GM12864 (cell line): ENCODE data around the gene TTC32.

Experiments
- DNase-seq: peaks from one replicate; pipeline ENCODE4 v3.0.0-alpha.2; 2011; ENCODE audit warnings: low read depth
- H3K4me3 ChIP-seq: 2 replicates; pipeline ENCODE4 v1.5.1; 2011; ENCODE audit warnings: mild to moderate bottlenecking, low read depth, low read length, control low read depth
- TF ChIP-seq, protein P1 (sequence below): IDR thresholded peaks from 2 replicates; pipeline ENCODE4 v1.5.1; 2011; ENCODE audit warnings: low read depth, mild to moderate bottlenecking, moderate library complexity, low read length, control low read depth, inconsistent platforms; ENCODE audit errors: missing control alignments

The TTC32 gene

DNA sequence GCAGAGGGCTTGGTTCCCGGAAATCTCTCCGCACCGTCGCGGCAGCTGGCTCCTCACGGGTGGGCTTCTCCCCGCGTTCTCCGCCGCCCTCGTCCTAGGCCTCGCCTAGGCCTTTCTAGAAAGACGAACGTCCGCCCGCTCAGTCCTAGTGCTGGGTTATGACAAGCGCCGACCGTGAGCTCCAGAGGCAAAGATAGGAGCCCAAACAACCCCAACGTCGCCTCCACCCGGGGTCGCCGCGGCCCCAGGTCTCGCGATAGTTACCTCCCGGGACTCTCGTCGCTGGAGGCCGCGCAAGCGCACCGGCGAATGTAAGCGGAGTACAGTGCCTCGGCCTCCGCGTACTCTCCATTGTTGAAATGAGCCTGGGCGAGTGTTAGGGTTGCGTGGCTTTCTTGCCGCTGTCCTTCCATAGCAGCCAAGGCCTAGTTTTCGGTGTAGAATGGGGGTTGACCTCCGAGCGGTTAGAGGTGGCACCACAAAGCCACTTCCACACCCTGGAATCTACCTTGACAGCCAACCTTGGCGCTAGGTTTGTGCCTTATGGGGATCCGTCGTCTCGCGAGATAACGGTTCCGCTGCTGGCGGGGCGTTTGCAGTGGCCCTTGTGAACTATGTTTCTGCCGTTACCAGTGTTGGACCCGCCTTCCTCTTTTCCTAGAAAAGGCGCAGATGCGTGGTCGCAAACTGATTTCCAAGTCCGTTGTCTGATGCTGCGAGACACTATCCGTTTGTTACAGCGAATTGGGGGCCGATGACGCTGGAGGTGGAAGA, at the start of gene TTC32:
TTC32 (minus strand) TSS at position 542 of the 774 bp plus-strand sequence; CDS start at position 413, 129 bp downstream.
- peak within 1 kb of the TSS; percentile 90 for H3K4me3 ChIP-seq
- TF ChIP-seq, protein P1, sequence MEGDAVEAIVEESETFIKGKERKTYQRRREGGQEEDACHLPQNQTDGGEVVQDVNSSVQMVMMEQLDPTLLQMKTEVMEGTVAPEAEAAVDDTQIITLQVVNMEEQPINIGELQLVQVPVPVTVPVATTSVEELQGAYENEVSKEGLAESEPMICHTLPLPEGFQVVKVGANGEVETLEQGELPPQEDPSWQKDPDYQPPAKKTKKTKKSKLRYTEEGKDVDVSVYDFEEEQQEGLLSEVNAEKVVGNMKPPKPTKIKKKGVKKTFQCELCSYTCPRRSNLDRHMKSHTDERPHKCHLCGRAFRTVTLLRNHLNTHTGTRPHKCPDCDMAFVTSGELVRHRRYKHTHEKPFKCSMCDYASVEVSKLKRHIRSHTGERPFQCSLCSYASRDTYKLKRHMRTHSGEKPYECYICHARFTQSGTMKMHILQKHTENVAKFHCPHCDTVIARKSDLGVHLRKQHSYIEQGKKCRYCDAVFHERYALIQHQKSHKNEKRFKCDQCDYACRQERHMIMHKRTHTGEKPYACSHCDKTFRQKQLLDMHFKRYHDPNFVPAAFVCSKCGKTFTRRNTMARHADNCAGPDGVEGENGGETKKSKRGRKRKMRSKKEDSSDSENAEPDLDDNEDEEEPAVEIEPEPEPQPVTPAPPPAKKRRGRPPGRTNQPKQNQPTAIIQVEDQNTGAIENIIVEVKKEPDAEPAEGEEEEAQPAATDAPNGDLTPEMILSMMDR, result no peak
- DNase-seq, result peak; percentile 86

DNA sequence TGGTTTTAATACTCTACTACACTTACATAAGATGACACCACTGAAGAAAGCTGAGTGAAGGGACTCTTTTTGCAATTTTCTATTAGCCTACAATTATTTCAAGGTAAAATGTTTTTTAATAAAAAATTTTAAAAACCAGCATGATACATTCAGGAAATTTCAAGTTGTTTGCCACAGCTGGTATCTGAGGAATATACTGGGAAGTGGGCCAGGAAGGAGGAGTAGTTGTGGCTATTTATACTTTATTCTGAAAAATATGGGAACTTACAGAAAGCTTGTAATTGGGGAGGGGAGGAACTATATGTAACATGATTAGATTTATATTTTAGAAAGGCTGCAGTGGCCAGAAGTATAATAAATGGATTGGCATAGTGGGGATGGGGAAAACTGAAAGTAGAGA, 47.3 kb upstream of the TTC32 start:
- TF ChIP-seq, protein P1, result no peak
- DNase-seq, result no peak
- no peak overlapping the region for H3K4me3 ChIP-seq

DNA sequence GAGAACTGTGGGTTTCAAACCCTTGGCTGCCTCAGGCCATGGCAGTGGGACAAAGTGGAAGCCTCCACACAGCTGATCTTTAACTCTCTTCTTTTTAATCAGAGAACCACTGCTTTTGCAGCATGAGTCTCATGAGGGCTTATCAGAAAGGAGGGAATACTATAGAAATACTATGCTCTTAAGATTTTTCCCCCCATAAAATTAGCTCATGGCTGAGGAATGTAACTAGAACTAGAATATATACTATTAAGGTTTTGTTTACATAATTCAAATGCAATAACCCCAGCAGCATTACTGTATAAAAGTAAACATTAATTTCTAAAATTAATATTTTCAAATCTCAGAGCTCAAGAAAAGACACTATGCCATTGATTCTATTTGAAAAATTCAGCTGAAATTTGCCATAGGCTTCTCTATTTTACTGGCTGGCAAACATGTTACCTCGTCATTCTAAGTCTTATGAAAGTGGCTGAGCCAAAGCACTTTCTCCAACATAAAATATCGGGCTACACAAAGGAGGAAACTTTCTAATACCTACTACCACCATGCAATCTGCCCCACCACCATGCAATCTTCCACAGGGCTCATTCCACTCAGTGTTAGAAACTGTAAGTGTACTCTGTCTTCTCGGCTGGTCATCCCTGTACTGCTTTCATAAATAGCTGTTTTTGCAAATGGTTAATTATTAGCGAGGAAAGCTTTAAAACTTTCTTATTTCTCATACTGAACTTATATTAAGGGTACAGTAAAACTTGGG, 45.6 kb upstream of the TTC32 start:
- DNase-seq, result no peak
- no peak overlapping the region for H3K4me3 ChIP-seq
- TF ChIP-seq, protein P1, result no peak

DNA sequence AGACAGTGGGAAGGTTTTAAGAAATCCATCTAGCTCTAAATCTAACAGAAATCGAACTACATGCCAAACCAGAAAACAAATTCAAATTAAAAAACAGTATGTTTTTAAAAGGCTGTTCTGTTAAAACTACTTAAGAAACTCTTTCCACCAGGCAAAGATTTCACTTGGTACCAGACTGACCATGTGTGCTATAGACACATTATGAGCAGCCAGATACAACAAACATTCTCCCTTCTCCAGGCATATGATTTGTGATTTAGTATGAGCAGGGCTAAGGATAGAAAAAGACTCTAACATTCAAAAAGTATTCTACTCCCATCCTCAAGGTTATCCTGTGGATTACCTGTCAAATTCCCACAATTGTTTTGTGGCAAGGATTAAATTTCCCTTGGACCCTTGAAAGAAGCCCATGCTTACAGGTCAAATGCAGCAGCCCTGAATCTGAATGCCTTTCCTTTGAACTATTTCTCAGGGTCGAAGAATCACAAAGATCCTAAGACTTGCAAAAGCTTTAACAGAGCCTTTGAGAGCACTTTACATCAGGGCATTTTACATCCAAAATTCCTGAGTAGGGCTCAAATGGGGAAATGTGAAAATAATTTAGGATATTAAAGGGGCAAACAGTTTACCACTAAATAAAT, 42.5 kb upstream of the TTC32 start:
- TF ChIP-seq, protein P1, result no peak
- DNase-seq, result no peak
- H3K4me3 ChIP-seq, result no peak overlapping the region

DNA sequence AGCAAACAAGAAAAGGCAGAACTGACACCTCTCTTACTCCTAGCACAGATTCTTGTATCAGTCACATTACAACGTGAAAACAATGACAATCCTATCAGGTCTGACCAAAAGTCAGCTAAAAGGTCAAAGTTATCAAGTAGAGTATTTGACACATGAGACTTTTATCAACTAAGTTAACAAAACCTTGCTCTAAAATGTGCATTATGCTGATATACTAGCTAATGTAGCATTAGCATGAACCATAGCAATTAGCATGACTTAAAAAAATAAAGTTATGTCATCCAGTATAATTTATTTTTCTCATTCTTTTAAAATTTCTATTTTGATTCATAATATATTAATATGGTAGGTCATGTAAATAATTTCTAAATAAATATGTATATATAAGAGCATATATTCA, 41.4 kb upstream of the TTC32 start:
- DNase-seq, result no peak
- TF ChIP-seq, protein P1, result no peak
- H3K4me3 ChIP-seq, result no peak overlapping the region

DNA sequence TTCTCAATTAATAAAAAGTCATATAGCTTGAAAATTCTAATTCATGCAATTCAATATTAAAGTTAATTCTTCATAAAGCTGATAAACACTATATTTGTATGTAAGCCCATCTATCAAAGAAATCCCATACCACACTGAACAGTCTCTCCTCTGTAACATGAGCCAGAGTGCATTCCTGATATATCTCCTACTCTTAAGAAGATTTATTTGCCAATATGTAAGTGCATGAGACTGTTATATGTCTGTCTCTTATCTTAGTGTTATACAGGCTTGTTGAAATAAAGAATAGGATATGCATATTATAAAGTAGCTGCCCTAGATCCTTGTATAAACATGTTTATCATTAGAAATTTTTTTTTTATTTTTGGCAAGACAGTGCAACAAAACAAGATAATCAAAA, 40.4 kb upstream of the TTC32 start:
- DNase-seq, result no peak
- H3K4me3 ChIP-seq, result no peak overlapping the region
- TF ChIP-seq, protein P1, result no peak
